KOPT-K1 (cell line): Measurements from ENCODE around the gene PATJ.

Experiments
- H3K27ac ChIP-seq: fragments of 200-600 bp; sonication (generic); 2 replicates; pipeline ENCODE4 v1.5.1; 2016; ENCODE audit warnings: antibody characterized with exemption, mild to moderate bottlenecking, low read depth, low read length; ENCODE audit not compliant: poor library complexity, severe bottlenecking
- H3K36me3 ChIP-seq: fragments of 200-600 bp; sonication (generic); 2 replicates; pipeline ENCODE4 v1.5.1; 2017; ENCODE audit warnings: antibody characterized with exemption, mild to moderate bottlenecking, low read length, moderate library complexity; ENCODE audit not compliant: insufficient read depth
- H3K9me3 ChIP-seq: fragments of 200-600 bp; sonication (generic); 2 replicates; pipeline ENCODE4 v1.5.1; 2017; ENCODE audit warnings: antibody characterized with exemption, low read length, mild to moderate bottlenecking; ENCODE audit not compliant: insufficient read depth, poor library complexity, severe bottlenecking

The PATJ gene

GRCh38 chr1:62057641-62058290 is 315.5 kb downstream of the PATJ start:
- Histone ChIP-seq H3K9me3 (no peaks in the 10 kb centered on the region), H3K36me3 (no peaks in the 10 kb centered on the region), H3K27ac (no peak overlapping the region)

- H3K27ac ChIP-seq: no peak overlapping the region
- no peaks in the 10 kb centered on the region for H3K9me3 ChIP-seq
- H3K36me3 ChIP-seq: no peaks in the 10 kb centered on the region
These were observed 316.7 kb downstream of the PATJ start for GRCh38 chr1:62058956-62059355.

GRCh38 chr1:62062087-62062486 is 319.8 kb downstream of the PATJ start:
- Histone ChIP-seq H3K27ac (no peak overlapping the region), H3K36me3 (no peaks in the 10 kb centered on the region), H3K9me3 (peaks cover 6% of the 10 kb centered on the region)

GRCh38 chr1:62064829-62065407 is 322.6 kb downstream of the PATJ start:
- H3K36me3 ChIP-seq: no peaks in the 10 kb centered on the region
- no peak overlapping the region for H3K27ac ChIP-seq
- H3K9me3 ChIP-seq: peaks cover 6% of the 10 kb centered on the region

GRCh38 chr1:62066713-62067112 is 324.4 kb downstream of the PATJ start:
- Histone ChIP-seq H3K9me3 (peaks cover 6% of the 10 kb centered on the region), H3K27ac (no peak overlapping the region), H3K36me3 (no peaks in the 10 kb centered on the region)

GRCh38 chr1:62068416-62068843 is 326.1 kb downstream of the PATJ start:
- no peak overlapping the region for H3K27ac ChIP-seq
- no peaks in the 10 kb centered on the region for H3K36me3 ChIP-seq

GRCh38 chr1:62068978-62069377 is 326.7 kb downstream of the PATJ start:
- Histone ChIP-seq H3K36me3 (no peaks in the 10 kb centered on the region), H3K9me3 (peaks cover 6% of the 10 kb centered on the region), H3K27ac (no peak overlapping the region)

More at GRCh38 chr1:62068416-62068843, 326.1 kb downstream of the PATJ start:
- peaks cover 6% of the 10 kb centered on the region for H3K9me3 ChIP-seq

- Histone ChIP-seq H3K36me3 (no peaks in the 10 kb centered on the region), H3K27ac (no peak overlapping the region), H3K9me3 (peaks cover 6% of the 10 kb centered on the region)
These were observed 328.2 kb downstream of the PATJ start for GRCh38 chr1:62070384-62071011.

GRCh38 chr1:62071695-62072094 is 329.4 kb downstream of the PATJ start:
- peaks cover 1% of the 10 kb centered on the region for H3K9me3 ChIP-seq
- no peak overlapping the region for H3K27ac ChIP-seq
- H3K36me3 ChIP-seq: no peaks in the 10 kb centered on the region

- no peaks in the 10 kb centered on the region for H3K9me3 ChIP-seq
- no peak overlapping the region for H3K27ac ChIP-seq
- H3K36me3 ChIP-seq: no peaks in the 10 kb centered on the region
These were observed 334.0 kb downstream of the PATJ start for GRCh38 chr1:62076286-62076685.

- no peaks in the 10 kb centered on the region for H3K36me3 ChIP-seq
- H3K27ac ChIP-seq: no peak overlapping the region
- no peaks in the 10 kb centered on the region for H3K9me3 ChIP-seq
These were observed 335.5 kb downstream of the PATJ start for GRCh38 chr1:62077821-62078220.

- no peak overlapping the region for H3K27ac ChIP-seq
- H3K9me3 ChIP-seq: no peaks in the 10 kb centered on the region
These were observed 340.4 kb downstream of the PATJ start for GRCh38 chr1:62082456-62083363.

GRCh38 chr1:62084310-62084890 is 342.1 kb downstream of the PATJ start:
- Histone ChIP-seq H3K27ac (no peak overlapping the region), H3K36me3 (no peaks in the 10 kb centered on the region), H3K9me3 (no peaks in the 10 kb centered on the region)

More at GRCh38 chr1:62082456-62083363, 340.4 kb downstream of the PATJ start:
- H3K36me3 ChIP-seq: no peaks in the 10 kb centered on the region

GRCh38 chr1:62088439-62088838 is 346.2 kb downstream of the PATJ start:
- Histone ChIP-seq H3K27ac (no peak overlapping the region), H3K36me3 (no peaks in the 10 kb centered on the region)

GRCh38 chr1:62089570-62089969 is 347.3 kb downstream of the PATJ start:
- no peaks in the 10 kb centered on the region for H3K9me3 ChIP-seq
- no peaks in the 10 kb centered on the region for H3K36me3 ChIP-seq
- H3K27ac ChIP-seq: no peak overlapping the region

More at GRCh38 chr1:62088439-62088838, 346.2 kb downstream of the PATJ start:
- no peaks in the 10 kb centered on the region for H3K9me3 ChIP-seq
